ENCODE measurements around the gene SCUBE1. TPM values are rescaled to one million over a fixed set of nuclear protein-coding genes. Genes with fewer than 3 reads are reported as not detected.

Gene SCUBE1
- total RNA-seq, 1 donor from 2014 or later, result 42.8 TPM

DNA sequence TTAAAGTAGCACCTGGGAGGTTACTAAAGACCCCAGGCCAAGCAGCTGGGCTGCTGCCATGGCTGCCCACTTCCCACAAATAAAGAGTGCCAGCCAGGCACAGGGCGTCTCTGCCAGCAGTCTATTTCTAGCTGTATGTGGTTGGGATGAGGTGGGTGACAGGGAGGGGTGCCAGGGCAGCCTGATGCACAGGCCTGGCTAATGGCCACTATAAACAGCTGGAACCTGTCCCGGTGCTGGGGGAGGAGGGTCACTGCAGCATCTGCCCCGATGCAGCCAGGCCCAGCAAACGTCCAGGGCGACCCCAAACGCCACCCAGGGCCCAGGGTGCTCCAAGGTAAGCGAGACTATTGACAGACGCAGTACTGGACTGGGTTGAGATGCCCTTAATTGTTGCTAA is 37.4 kb downstream of the SCUBE1 start:
- peaks cover 51% of the 10 kb centered on the region for H3K27me3 Mint-ChIP-seq
- H3K27ac Mint-ChIP-seq, result no peak overlapping the region
- no peaks in the 10 kb centered on the region for H3K36me3 Mint-ChIP-seq
- H3K4me3 Mint-ChIP-seq, result no peak overlapping the region
- TF ChIP-seq, protein P1, sequence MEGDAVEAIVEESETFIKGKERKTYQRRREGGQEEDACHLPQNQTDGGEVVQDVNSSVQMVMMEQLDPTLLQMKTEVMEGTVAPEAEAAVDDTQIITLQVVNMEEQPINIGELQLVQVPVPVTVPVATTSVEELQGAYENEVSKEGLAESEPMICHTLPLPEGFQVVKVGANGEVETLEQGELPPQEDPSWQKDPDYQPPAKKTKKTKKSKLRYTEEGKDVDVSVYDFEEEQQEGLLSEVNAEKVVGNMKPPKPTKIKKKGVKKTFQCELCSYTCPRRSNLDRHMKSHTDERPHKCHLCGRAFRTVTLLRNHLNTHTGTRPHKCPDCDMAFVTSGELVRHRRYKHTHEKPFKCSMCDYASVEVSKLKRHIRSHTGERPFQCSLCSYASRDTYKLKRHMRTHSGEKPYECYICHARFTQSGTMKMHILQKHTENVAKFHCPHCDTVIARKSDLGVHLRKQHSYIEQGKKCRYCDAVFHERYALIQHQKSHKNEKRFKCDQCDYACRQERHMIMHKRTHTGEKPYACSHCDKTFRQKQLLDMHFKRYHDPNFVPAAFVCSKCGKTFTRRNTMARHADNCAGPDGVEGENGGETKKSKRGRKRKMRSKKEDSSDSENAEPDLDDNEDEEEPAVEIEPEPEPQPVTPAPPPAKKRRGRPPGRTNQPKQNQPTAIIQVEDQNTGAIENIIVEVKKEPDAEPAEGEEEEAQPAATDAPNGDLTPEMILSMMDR (conservative IDR thresholded peaks at IDR 0.05), result no peak
- peaks cover 66% of the 10 kb centered on the region for H3K4me1 Mint-ChIP-seq (ENCODE audit: unreplicated experiment)
- no peak for DNase-seq (ENCODE audit: extremely low spot score, unreplicated experiment)
- H3K9me3 Mint-ChIP-seq, result no peaks in the 10 kb centered on the region

DNA sequence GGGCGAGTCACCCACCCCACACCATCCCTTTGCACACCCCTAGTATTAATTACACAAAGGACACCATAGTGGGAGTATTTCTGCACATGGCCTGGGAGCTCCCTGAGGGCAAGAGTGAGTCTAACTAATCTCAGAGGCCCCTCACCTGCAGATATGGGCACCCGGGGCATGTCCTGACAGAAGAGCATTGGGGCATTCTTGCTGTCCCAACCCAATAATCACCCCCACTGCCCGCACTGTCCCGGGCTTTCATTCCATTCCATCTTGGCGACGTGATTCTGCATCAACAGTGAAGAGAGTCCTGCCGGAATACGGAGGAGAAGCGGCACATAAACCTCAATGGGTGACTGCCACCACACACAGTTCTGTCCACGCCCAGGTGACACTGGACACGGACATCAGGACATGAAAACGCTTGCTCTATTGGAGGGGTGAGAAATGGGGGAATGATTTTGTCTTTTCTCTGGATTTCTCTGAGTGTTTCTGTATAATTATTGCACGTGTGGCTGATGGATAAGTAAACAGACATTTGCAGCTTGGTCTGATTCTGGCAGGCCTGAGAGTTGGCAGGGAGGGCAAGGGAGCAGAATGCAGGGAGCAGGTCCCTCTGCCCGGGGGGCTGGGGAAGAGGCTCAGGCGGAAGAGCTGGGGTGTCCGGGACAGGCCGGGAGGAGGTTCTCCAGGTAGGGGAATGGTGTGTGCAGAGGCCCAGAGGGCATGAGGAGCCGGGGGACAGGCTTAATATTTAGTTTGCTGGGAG is 38.2 kb downstream of the SCUBE1 start:
- TF ChIP-seq, protein P1 (conservative IDR thresholded peaks at IDR 0.05), result no peak
- Mint-ChIP-seq H3K36me3 (no peaks in the 10 kb centered on the region), H3K4me1 (ENCODE audit: unreplicated experiment) (peaks cover 68% of the 10 kb centered on the region), H3K27ac (no peak overlapping the region), H3K9me3 (no peaks in the 10 kb centered on the region), H3K4me3 (no peak overlapping the region), H3K27me3 (peaks cover 50% of the 10 kb centered on the region)
- no peak for DNase-seq (ENCODE audit: extremely low spot score, unreplicated experiment)

DNA sequence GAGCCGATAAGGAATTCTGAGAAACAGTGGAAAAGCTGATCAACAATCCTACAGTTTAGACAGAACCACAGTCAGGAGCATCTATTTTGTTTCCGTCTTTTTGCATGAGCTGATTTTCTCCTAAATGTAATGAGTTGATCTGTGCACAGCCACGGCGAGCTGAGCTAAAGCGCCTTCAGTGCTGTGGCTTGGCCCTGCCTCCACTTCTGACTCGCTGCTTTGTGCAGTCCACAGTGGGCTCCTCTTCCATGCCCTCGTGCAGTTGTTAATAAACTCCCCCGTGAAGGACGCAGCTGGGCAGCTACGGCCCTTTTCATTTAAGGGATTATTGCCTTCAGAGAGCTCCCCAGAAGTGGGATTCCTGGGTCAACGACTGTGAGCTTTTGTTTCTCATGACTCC is 39.4 kb downstream of the SCUBE1 start:
- H3K4me3 Mint-ChIP-seq, result no peak overlapping the region
- TF ChIP-seq, protein P1 (conservative IDR thresholded peaks at IDR 0.05), result no peak
- H3K27ac Mint-ChIP-seq, result no peak overlapping the region
- peaks cover 51% of the 10 kb centered on the region for H3K27me3 Mint-ChIP-seq
- no peaks in the 10 kb centered on the region for H3K36me3 Mint-ChIP-seq
- no peak for DNase-seq (ENCODE audit: extremely low spot score, unreplicated experiment)
- H3K4me1 Mint-ChIP-seq (ENCODE audit: unreplicated experiment), result peaks cover 65% of the 10 kb centered on the region
- no peaks in the 10 kb centered on the region for H3K9me3 Mint-ChIP-seq

DNA sequence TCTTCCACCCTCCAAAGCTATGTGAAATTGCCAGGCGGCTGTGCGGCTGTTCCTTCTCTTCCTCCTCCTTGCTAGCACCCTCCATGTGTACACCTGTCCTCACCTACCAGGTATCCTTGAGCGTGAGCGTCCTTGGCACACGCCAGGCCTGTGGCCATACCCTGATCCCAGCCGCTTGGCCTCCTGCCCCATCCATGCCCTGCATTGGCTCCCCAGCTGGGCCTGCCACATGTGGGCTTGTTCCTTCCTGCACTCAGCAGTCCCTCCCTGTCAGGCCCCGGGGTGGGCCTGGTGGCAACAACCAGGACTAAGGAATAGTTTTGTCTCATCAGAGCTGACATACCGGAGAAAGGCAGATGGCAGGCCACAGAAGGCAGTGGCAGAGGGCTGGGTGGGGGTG is 40.0 kb downstream of the SCUBE1 start:
- TF ChIP-seq, protein P1 (conservative IDR thresholded peaks at IDR 0.05), result no peak
- H3K27me3 Mint-ChIP-seq, result peaks cover 48% of the 10 kb centered on the region
- no peaks in the 10 kb centered on the region for H3K9me3 Mint-ChIP-seq

DNA sequence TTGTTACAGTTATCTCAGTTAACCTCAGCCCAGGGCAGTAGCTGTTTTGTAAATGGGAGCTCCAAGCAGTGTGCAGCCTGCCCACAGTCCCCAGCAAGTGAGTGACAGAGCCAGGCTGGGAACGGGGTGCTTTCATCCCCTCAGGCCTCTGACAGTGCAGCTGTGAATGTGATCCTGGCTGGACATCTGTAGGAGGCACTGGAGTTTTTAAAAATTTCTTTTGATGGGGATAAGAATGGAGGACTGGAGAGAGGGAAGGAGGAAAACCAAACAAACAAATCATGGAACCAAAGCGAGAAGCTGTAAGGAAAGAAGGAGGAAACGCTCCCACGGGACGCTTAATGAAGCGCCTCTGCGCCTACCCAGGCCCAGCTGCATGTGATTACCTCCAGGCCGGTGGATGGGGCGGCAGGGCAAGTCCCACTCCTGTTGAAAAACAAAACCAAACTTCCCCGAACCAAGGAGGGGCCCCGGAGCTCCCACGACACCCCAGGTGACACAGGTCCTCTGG is 40.6 kb downstream of the SCUBE1 start:
- Mint-ChIP-seq H3K4me1 (ENCODE audit: unreplicated experiment) (peaks cover 59% of the 10 kb centered on the region), H3K36me3 (no peaks in the 10 kb centered on the region), H3K27ac (no peak overlapping the region), H3K4me3 (no peak overlapping the region), H3K27me3 (peaks cover 44% of the 10 kb centered on the region), H3K9me3 (no peaks in the 10 kb centered on the region)
- TF ChIP-seq, protein P1 (conservative IDR thresholded peaks at IDR 0.05), result no peak
- no peak for DNase-seq (ENCODE audit: extremely low spot score, unreplicated experiment)

More for the DNA sequence above, 40.0 kb downstream of the SCUBE1 start:
- H3K4me1 Mint-ChIP-seq (ENCODE audit: unreplicated experiment), result peaks cover 60% of the 10 kb centered on the region
- no peak for DNase-seq (ENCODE audit: extremely low spot score, unreplicated experiment)
- H3K4me3 Mint-ChIP-seq, result no peak overlapping the region
- no peak overlapping the region for H3K27ac Mint-ChIP-seq
- no peaks in the 10 kb centered on the region for H3K36me3 Mint-ChIP-seq
